HG02588 (cell line): Measurements from ENCODE around the gene FBXW7.
"Not testable (repeated sequence)": the region's sequence is repeated elsewhere in the genome, so short reads cannot be mapped to it uniquely, and the experiment has no call there.

ENCODE experiments used
- ATAC-seq: cut with Tn5 transposase; IDR thresholded peaks from one replicate; pipeline ENCODE4 v1.9.1; 2021; ENCODE audit warnings: mild to moderate bottlenecking, moderate library complexity; ENCODE audit not compliant: unreplicated experiment

FBXW7 gene

DNA sequence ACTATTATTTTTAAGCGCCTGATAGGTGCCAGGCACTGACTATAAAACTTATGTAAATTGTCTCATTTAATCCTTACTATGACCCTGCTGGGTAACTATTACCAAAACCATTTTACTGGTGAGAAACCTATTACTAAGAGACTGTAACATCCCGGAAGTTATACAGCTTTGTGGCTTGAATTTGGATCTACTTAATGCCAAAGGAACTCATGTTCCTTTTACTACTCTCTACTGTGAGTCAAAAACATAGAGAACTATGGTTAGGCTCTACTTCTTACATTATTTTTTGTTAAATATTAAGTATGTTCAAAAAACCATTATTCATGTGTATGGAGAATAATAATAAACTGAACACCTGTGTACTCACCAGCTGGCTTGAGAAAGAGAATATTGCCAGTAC lies 14.8 kb upstream of the FBXW7 start:
- not testable (repeated sequence) for ATAC-seq

DNA sequence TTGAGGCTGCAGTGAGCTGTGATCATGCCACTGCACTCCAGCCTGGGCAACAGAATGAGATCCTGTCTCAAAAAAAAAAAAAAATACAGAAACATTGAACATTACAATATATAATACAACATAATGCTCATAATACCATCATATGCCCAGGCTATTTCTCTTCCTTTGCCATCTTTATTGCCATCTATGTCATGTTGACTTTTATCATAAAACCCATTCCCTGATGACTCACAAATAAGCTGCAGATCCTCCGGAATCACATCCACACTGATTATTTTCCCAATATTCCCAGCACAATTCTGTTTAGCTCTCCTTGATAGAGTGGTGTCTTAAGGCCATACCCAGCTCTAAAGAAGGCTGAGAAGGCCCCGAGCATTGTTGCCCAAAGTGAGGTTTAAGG lies 9.2 kb upstream of the FBXW7 start:
- ATAC-seq, result no peak

DNA sequence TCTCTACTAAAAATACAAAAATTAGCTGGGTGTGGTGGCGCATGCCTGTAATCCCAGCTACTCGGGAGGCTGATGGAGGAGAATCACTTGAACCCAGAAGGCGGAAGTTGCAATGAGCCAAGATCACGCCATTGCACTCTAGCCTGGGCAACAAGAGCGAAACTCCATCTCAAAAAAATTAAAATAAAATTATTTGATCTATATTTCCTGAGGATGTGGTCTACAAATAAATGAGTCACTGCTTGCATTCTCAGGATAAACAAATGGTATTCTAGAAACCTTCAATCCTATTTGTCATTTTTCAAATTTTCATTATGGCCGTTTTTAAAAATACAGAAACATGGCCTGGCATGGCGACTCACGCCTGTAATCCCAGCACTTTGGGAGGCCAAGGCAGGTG lies 8.6 kb upstream of the FBXW7 start:
- ATAC-seq, result not testable (repeated sequence)

DNA sequence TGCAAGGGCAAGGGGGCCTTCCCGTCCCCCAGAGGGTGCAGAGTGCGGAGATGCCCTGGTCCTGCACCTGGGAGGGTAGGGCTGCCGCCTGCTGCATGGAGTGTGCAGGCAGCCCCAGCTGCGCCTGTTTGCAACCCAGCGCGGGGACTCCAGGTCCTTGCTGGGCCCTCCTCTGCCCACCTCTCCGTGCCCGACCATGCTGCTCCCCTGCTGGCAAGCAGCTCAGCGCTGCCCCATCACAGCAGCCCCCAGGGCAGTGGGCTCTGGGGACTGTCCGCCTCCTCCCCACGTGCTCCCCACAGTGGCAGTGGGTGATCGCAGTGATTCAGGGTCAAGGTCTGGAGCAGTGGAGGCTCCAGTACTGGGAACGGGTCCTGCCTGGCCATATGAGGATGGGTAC lies 5.0 kb upstream of the FBXW7 start:
- ATAC-seq, result no peak

DNA sequence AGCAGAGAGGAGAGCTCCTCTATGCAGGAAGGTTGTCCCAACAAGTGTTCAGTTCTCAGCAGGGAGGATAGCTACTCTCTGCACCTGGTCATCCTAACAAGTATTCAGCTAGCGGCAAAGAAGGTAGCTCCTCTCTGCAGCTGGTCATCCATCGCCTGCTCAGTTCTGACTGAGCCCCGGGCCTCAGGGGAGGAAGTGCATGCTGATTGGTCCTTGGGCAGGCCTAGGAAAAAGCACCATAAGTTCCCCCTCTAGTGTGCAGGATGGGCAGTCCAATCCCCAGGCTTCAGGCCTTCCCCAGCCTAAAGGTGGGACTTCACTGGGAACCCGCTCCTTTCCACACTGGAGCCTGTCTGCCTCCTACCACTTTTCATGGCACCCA lies 4.4 kb upstream of the FBXW7 start:
- peak; percentile 33 for ATAC-seq

DNA sequence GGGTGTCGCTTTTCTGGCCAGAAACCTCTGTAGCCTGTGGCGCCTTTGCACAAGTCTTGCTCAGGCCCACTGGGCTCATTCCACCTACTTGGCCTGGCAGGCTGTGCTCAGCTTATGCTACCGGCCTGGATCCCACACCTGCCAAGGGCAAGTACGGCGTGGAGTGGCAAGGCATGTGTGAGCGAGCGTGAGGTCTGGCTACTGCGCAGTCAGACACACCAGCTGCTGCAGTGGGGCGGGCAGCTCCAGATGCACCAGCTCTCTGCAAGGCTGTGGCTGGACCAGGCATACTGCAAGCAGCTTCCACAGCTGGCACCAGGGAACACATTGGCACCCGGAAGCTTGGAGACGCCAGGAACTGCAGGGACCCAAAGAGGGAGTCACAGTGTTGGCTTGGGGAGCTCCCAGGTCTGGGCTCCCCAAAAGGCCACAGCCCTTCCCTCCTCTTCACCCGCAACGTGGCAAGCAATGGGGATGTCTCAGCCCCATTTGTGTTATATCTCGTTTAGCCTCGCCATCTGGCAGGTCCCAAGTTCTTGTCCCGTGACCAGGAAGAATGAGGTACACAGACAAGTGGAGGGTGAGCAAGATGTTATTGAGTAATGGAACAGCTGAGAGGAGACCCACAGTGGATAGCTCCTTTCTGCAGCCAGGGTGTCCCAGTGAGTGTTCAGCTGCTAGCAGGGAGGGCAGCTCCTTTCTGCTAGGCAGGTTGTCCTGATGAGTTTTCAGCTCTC lies 3.8 kb upstream of the FBXW7 start:
- ATAC-seq, result no peak

DNA sequence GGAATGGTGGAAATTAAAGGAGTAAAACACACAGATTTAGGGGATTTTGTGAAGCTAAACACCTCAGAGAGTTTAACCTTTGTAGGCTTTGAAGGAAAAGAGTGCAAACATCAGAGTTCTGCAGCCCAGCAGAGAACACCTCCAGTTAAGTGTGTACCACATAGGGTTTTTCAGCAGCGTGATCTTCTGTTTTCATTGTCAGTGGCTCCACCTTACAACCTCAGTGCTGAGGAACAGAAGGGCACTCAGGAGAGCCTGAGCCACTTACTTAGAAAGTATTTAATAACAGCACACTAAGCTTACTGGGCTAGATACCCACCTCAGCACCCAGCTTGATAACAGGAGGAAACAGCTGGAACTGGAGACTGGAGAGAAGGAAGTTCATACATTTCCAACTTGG lies 2.0 kb upstream of the FBXW7 start:
- no peak for ATAC-seq

DNA sequence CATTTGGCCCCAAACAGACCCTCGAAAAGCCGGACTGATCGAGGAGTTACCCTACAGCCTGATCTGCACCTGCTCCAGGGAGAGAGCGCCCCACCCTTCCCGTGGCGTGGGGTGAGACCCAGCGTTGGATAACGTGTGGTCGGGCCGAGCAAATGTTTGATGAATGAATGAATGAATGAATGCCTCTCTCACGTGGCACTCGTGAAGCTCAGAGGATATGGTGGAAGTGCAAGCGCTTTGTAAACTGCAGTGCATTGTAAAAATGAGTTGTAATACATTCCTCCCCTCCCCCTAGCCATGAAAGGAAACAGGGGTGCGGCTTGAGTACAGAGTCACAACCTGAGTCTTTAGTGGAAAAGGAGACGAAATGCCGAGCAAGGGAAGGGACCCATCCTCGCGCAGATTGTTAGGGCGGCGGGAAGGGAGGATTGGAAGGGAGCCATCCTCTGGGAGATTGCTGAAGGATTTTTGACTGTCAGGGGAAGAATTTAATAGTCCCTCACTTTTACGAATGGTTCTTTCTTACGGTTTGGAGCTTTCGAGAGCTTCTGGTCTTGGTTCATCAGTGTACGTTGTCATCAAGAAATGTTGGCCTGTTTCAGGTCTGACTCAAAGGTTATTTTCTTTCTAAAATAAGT lies 772 bp upstream of the FBXW7 start:
- peak; percentile 26 for ATAC-seq

DNA sequence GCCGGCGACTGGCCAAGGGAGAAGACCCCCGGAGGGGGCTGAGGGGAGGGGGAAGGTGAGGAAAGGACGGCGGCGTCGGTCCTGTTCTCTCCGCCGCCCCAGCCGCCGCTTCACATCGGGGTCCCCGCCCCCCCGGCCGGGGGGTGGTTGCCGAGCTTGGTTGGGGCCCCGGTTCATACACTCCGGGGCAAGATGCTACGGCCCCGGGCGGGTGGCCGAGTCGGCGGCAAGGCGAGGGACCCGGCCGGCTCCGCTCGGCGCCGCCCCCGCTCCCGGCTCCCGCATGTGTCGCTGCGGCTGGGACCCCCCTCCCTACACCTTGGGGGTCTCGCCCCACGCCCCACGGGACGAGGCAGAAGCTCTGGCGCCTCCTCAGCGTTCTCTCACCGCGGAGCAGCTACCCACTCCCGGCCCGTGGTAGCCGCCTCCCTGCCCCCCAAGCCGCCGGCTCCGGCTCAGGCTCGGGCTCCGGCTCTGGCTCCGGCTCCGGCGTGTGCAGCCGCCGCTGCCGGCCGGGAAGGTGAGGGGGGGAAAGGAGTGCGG lies 461 bp downstream of the FBXW7 start:
- peak; percentile 11 for ATAC-seq

DNA sequence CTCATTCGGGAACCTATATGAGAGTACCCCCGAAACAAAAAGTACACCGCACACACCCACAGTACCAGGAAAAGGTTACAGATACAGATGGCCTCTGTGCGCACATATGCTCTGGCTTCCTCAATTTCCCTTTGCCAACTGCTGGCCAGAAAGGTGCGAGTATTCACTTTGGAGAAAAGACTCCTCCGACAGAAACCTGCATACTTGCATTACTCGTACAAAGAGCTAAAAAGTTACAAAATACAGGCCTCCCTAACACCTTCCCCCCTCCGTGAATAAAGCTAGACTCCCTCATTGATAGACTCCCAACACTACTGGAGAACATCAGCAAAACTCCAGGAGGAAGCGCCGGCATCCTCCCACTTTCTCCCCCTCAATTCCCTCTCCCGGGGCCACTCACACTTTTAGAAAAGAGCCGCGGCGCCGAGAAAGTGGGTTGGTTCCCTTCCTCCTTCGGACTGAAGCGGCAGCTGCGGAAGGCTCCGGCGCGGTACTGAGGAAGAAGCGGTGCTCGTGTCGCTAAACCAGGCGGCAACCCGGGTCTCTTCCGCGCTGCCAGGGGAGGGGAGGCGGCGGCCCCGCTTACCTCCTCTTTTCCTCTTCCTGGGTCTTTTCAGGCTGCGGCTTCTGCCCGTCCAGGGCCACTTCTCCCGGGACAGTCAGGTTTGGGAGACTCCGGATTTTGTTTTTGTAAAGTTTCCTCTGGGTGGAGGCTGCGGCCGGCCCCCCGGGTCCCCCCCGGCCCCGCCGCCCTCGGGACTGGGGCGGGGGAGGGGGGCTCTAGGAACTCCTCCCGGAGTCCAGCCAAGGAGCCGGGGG lies 1.1 kb downstream of the FBXW7 start:
- ATAC-seq, result no peak

DNA sequence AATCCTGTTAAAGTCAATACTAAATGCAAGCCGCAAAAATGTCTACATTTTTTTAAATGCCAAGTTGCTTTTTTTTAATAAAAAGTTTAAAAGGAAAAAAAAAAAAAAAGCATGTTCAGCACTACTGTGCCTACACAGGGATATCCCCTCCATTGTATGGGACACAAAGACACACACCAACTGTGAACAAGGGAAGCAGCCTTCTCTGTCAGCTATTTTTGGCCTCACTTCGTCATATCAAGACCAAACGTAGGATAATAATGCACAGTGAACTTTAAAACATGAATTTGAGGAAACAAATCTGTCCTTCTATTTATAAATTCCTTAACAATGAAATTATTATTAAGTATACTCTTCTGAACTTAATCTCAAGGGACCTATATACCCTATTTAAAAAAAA lies 4.4 kb downstream of the FBXW7 start:
- no peak for ATAC-seq

DNA sequence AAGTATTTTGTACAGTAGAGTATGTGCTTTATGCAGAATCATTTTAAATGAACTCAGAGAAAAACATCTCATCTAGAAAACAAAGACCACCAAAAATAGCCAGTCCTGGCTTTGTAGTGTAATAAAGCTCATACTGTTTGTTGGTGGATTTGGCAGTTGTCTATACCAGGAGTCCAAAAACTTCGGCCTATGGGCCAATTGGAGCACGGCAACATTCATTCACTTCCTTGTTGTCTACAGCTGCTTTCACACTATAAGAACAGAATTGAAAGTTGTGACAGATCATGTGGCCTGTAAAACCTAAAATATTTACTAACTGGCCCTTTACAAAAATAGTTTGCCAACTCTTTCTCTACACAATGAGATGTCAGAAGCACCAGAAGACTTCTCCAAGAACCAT lies 5.3 kb downstream of the FBXW7 start:
- no peak for ATAC-seq

DNA sequence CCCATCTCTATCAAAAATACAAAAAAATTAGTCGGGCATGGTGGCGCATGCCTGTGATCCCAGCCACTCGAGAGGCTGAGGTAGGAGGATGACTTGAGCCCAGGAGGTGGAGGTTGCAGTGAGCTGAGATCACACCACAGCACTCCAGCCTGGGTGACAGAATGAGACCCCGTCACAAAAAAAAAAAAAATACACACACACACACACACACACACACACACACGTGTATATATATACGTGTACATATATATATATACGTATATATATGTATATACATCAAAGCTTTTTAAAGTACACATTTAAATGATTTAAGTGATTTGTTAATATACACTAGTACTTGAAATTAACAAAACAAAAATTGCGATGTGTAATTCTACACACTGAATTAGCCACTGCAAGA lies 6.0 kb downstream of the FBXW7 start:
- no peak for ATAC-seq

DNA sequence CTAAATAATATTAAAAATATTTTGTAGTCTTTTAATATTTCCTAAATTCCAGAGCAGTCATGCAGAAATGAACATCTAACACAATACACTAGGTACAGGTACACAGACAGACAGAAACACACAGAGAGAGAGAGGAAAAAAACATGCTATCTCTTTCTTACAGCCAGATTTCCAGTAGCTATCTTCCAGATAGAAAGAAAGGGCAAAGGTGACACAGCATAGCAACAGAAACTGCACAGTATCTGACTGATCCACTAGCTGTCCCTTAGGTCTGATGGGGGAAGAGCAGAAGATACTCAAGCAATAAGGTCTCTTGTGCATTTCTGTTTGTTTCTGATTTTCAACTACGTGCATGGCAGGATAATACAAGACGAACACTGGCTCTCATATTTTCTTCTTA lies 7.8 kb downstream of the FBXW7 start:
- no peak for ATAC-seq

DNA sequence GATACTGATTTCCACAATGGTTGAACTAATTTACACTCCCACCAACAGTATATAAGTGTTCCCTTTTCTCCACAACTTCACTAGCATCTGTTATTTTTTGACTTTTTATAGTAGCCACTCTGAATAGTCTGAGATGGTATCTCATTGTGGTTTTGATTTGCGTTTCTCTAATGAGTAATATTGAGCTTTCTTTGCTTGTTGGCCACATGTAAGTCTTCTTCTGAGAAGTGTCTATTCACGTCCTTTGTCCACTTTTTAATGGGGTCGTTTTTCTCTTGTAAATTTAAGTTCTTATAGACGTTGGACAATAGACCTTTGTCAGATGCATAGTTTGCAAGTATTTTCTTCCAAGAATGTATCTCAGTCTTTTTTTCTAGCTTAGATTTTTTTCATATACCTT lies 10.0 kb downstream of the FBXW7 start:
- ATAC-seq, result peak; percentile 47

DNA sequence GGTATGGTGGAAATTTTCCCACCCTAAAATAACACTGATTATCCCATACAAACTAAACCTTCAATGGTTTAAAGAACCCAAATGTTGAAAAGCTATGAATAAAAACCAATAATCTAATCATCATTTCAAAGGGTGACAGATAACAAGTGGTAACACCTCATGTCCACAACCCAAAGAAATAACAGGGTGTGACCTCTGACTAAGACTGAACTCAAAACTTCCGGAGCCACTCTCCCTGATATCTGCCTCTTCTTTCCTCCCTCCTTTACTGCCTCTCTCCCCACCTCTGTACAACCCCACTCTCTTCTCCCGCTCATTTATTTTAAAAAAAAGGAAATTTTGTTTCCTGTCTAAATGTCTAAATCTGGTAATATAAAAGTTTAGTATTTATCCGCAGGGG lies 11.5 kb downstream of the FBXW7 start:
- no peak for ATAC-seq

DNA sequence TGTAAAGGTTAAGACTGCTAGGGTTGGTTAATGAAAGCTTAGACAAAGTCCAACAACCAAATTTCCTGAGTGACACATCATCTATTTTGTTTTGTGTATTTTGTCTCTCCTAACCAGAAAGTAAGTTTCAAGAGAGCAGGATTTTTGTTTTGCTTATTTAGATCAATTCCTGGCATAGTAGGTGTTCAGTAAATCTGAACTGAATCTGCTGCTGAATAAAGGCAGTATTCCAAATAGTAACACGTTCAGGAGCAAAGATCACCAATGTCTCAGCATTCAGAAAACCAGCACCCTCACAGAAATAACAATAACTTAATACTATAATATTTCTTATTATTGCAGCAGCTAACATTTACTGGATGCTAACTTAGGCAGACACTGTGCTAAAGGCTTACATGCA lies 12.2 kb downstream of the FBXW7 start:
- no peak for ATAC-seq

DNA sequence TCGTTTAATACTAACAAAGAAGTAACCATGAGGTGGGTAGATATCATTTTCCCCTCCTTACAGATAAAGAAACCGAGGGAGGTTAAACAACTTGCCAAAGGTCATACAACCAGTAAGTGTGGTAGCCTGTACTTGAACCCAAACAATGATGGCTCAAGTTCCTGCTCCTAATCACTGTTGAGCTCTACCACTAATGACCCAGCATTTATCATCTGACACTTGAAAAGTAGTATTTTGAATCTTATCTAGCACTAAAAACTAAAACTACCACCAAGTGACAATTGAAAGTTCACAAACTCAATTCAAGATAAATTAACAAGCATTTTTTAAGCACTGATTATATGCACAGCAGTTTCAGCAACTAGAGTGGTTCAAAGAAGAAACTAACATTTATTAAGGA lies 13.1 kb downstream of the FBXW7 start:
- no peak for ATAC-seq

DNA sequence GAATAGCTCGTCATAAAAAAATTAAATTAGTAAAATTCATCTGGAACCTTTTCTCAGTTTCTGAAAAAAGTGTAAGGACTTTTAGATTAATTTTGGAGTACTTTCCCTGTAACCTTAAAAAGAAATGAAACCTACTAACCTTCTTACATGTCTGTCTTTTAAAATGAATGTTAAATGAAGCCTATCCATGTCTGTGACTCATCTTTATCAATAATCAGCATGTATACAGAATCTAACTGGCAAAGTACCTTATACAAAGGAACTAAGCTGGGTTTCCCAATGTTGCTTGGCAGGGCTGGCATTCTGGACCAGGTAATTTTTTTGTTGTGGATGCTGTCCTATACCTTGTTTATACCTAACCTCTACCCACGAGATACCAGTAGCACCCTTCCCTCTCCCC lies 13.6 kb downstream of the FBXW7 start:
- ATAC-seq, result no peak

DNA sequence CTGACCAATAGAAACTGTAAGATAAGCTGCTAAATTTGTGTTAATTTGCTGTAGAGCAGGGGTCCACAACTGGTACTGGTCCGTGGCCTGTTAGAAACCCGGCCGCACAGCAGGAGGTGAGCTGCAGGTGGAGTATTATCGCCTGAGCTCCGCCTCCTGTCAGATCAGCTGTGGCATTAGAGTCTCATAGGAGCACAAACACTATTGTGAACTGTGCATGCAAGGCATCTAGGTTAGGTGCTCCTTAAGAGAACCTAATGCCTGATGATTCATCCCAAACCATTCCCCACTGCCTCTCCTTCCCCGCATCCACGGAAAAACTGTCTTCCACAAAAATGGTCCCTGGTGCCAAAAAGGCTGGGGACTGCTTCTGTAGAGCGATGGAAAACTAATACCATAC lies 19.7 kb downstream of the FBXW7 start:
- ATAC-seq, result no peak

DNA sequence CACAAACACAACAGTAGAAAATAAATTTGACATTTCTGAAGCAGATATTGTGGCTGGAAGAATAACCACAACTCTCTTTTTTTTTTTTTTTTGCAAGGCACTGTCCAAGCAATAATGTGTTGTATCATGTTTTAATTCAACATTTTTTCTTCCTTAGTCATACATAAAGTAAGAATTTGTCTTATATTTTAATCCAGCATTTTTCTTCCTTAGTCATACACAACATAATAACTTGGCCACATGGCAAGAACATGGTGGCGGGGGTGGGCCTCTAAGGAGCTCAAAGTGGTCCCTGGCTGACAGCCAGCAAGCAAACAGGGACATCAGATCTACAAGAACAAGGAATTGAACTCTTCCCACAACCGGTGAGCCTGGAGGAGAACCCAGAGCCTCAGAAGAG lies 20.2 kb downstream of the FBXW7 start:
- ATAC-seq, result no peak

DNA sequence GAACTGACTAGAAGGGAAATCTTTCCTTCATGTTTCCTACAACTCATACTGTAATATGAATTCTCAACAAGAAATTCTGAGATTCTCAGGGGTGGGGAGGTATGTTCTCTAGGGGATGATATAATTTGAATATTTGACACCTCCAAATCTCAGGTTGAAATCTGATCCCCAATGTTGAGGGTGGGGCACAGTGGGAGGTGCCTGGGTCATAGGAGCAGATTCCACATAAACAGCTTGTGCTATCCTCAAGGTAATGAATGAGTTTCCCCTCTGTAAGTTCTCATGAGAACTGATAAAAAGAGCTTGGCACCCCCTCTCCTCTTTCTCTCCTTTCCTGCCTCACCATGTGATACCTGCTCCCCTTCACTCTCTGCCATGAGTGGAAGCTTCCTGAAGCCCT lies 21.5 kb downstream of the FBXW7 start:
- ATAC-seq, result no peak
